SK-N-SH (cell line): ENCODE results near the gene WNT6. TPM values are rescaled to one million over a fixed set of nuclear protein-coding genes. Genes with fewer than 3 reads are reported as not detected.

Experiments
- CTCF ChIA-PET: fragments of 300-600, 350-600 bp; formaldehyde crosslinking; extraction: SDS; loops from one replicate; lab custom pipeline; 2021; lab: Yijun Ruan, JAX
- POLR2A ChIA-PET: fragments of 350-600 bp; sonication (Branson Sonifier 250); formaldehyde crosslinking; extraction: SDS; loops from one replicate; lab custom pipeline; 2020; ENCODE audit warnings: antibody characterized with exemption, inconsistent platforms; lab: Yijun Ruan, JAX
- DNase-seq: peaks from one replicate; pipeline ENCODE4 v3.0.0; 2012
- H2AFZ ChIP-seq: fragments of 200-600 bp; sonication (generic); 2 replicates; pipeline ENCODE4 v1.8.1; 2016; ENCODE audit warnings: antibody characterized with exemption, mild to moderate bottlenecking, low read depth
- H3F3A ChIP-seq: fragments of 200-600 bp; sonication (generic); replicated peaks from 2 replicates; pipeline ENCODE3; 2016; ENCODE audit warnings: antibody characterized with exemption, mild to moderate bottlenecking; ENCODE audit not compliant: insufficient read depth
- H3K27ac ChIP-seq, 2 experiments: fragments of 200-500 bp in 1 of 2; fragments of 200-600 bp in 1 of 2; sonication (Bioruptor generic) in 1 of 2; sonication (generic), shearing (Covaris generic) in 1 of 2; 2 replicates each; pipeline versions ENCODE4 v1.5.1 to v1.6.1; 2014 to 2016; ENCODE audit warnings: low read depth in 2 of 2, inconsistent platforms in 1 of 2, low read length in 1 of 2, mild to moderate bottlenecking in 1 of 2, mixed read lengths in 1 of 2
- H3K27me3 ChIP-seq: fragments of 200-600 bp; sonication (generic), shearing (Covaris generic); 2 replicates; pipeline ENCODE4 v1.6.1; 2016; ENCODE audit warnings: mixed run types; ENCODE audit not compliant: insufficient read depth
- H3K36me3 ChIP-seq, 2 experiments: fragments of 200-500 bp in 1 of 2; fragments of 200-600 bp in 1 of 2; sonication (Bioruptor generic) in 1 of 2; sonication (generic) in 1 of 2; replicated peaks in 1 of 2; 2 replicates each; pipeline versions ENCODE3 to v1.5.1; 2014 to 2016; ENCODE audit warnings: low read length in 1 of 2, mild to moderate bottlenecking in 1 of 2; ENCODE audit not compliant: insufficient read depth in 2 of 2, control insufficient read depth in 1 of 2
- H3K4me1 ChIP-seq, 2 experiments: fragments of 200-500 bp in 1 of 2; fragments of 200-600 bp in 1 of 2; sonication (Bioruptor generic) in 1 of 2; sonication (generic), shearing (Covaris generic) in 1 of 2; 2 replicates each; pipeline versions ENCODE4 v1.5.1 to v1.6.1; 2014 to 2016; ENCODE audit warnings: low read depth in 1 of 2, low read length in 1 of 2, mixed run types in 1 of 2; ENCODE audit not compliant: insufficient read depth in 2 of 2, control insufficient read depth in 1 of 2
- H3K4me2 ChIP-seq: fragments of 200-600 bp; sonication (generic), shearing (Covaris generic); 2 replicates; pipeline ENCODE4 v1.6.1; 2017; ENCODE audit warnings: mixed run types
- H3K4me3 ChIP-seq, 2 experiments: fragments of 200-500 bp in 1 of 2; fragments of 200-600 bp in 1 of 2; sonication (Bioruptor generic) in 1 of 2; sonication (generic), shearing (Covaris generic) in 1 of 2; 2 replicates each; pipeline versions ENCODE4 v1.5.1 to v1.8.1; 2014 to 2016; ENCODE audit warnings: low read depth in 2 of 2, inconsistent platforms in 1 of 2, low read length in 1 of 2, mild to moderate bottlenecking in 1 of 2, mixed read lengths in 1 of 2, moderate library complexity in 1 of 2
- H3K79me2 ChIP-seq: fragments of 200-600 bp; sonication (generic); 2 replicates; pipeline ENCODE4 v1.8.1; 2017; ENCODE audit warnings: mild to moderate bottlenecking; ENCODE audit not compliant: insufficient read depth
- H3K9ac ChIP-seq: fragments of 200-600 bp; sonication (generic); 2 replicates; pipeline ENCODE4 v1.6.1; 2017; ENCODE audit warnings: mixed run types
- H3K9me2 ChIP-seq: fragments of 200-600 bp; sonication (generic); 2 replicates; pipeline ENCODE4 v1.6.1; 2017; ENCODE audit warnings: mixed run types
- H3K9me3 ChIP-seq: fragments of 200-600 bp; sonication (generic); 2 replicates; pipeline ENCODE4 v1.6.1; 2017; ENCODE audit warnings: mixed run types, mild to moderate bottlenecking, moderate library complexity
- H4K20me1 ChIP-seq: fragments of 200-600 bp; sonication (generic); 2 replicates; pipeline ENCODE4 v1.6.1; 2017; ENCODE audit warnings: mild to moderate bottlenecking, mixed run types; ENCODE audit not compliant: insufficient read depth
- CHD2 ChIP-seq: fragments of 150-350 bp; IDR thresholded peaks from 2 replicates; pipeline ENCODE4 v1.6.1; 2018; ENCODE audit warnings: low read length; ENCODE audit not compliant: partially characterized antibody
- CTCF ChIP-seq: fragments of 200-600 bp; sonication (generic); IDR thresholded peaks from 2 replicates; pipeline ENCODE4 v1.6.1; 2017; ENCODE audit warnings: antibody characterized with exemption, mild to moderate bottlenecking, moderate library complexity
- ELF1 ChIP-seq: IDR thresholded peaks from 2 replicates; pipeline ENCODE4 v1.4.0; 2012
- FOSL2 ChIP-seq: IDR thresholded peaks from 2 replicates; pipeline ENCODE4 v1.4.0; 2012; ENCODE audit warnings: low read depth, mild to moderate bottlenecking, moderate library complexity, borderline replicate concordance
- MAX ChIP-seq: IDR thresholded peaks from 2 replicates; pipeline ENCODE4 v1.4.0; 2012; ENCODE audit warnings: low read depth
- MXI1 ChIP-seq: IDR thresholded peaks from 2 replicates; pipeline ENCODE4 v1.6.1; 2012; ENCODE audit warnings: mild to moderate bottlenecking, low read depth, low read length, improper control_type of control experiment
- NFIC ChIP-seq: IDR thresholded peaks from 2 replicates; pipeline ENCODE4 v1.4.0; 2012; ENCODE audit warnings: borderline replicate concordance
- NRF1 ChIP-seq: IDR thresholded peaks from 2 replicates; pipeline ENCODE4 v1.6.1; 2012; ENCODE audit warnings: low read depth, mild to moderate bottlenecking, low read length
- PBX3 ChIP-seq: IDR thresholded peaks from 2 replicates; pipeline ENCODE4; 2012
- REST ChIP-seq: IDR thresholded peaks from 2 replicates; pipeline ENCODE4 v1.6.1; 2012; ENCODE audit warnings: mild to moderate bottlenecking, low read depth, low read length, moderate library complexity
- RFX5 ChIP-seq: IDR thresholded peaks from 2 replicates; pipeline ENCODE4 v1.6.1; 2012; ENCODE audit warnings: mild to moderate bottlenecking, improper control_type of control experiment, low read length
- SIN3A ChIP-seq: IDR thresholded peaks from 2 replicates; pipeline ENCODE4 v1.6.1; 2012; ENCODE audit warnings: low read depth, mild to moderate bottlenecking, low read length, moderate library complexity, borderline replicate concordance
- TAF1 ChIP-seq: IDR thresholded peaks from 2 replicates; pipeline ENCODE4 v1.6.1; 2012; ENCODE audit warnings: low read depth, mild to moderate bottlenecking, low read length, moderate library complexity, borderline replicate concordance
- USF1 ChIP-seq: IDR thresholded peaks from 2 replicates; pipeline ENCODE4 v1.4.0; 2012; ENCODE audit warnings: low read depth, borderline replicate concordance
- WGBS: methylation state at CpG from one replicate; pipeline ENCODE4 v1.1.6; 2017; ENCODE audit warnings: low lambda C conversion rate; 5-methylcytosine and 5-hydroxymethylcytosine counted together
- polyA plus RNA-seq, 3 experiments: library from polyadenylated mRNA; depleted of rRNA; stranded (reverse); fragments of >200 nt; gene quantifications; 2 replicates each; pipeline ENCODE4 v1.2.3, GENCODE V29; 2012

Gene WNT6
- polyA plus RNA-seq, 1 of the 3 experiments (the other 2 are of a cell fraction), result 0.08 TPM

GRCh38 chr2:218833023-218833609 lies 26.5 kb upstream of the WNT6 start (continued):
- no peak for TF ChIP-seq REST

GRCh38 chr2:218834685-218835084 lies 24.9 kb upstream of the WNT6 start:
- H3K27ac ChIP-seq, result no peak overlapping the region
- no peaks in the 10 kb centered on the region for H3K36me3 ChIP-seq
- no peaks in the 10 kb centered on the region for H3K9me2 ChIP-seq
- no peak for DNase-seq
- no peaks in the 10 kb centered on the region for H3K79me2 ChIP-seq
- no peak for TF ChIP-seq SIN3A
- no peak for TF ChIP-seq ELF1
- TF ChIP-seq CTCF, result no peak
- no peak for TF ChIP-seq MAX
- no peak for TF ChIP-seq CHD2
- TF ChIP-seq PBX3, result no peak
- no peak for TF ChIP-seq NRF1
- TF ChIP-seq FOSL2, result no peak
- TF ChIP-seq TAF1, result no peak
- no peak for TF ChIP-seq MXI1
- no peak for TF ChIP-seq USF1
- TF ChIP-seq NFIC, result no peak
- TF ChIP-seq RFX5, result no peak
- WGBS, result 54% methylated on average over 4 of the region's 4 CpGs
- no peaks in the 10 kb centered on the region for H3K9me3 ChIP-seq
- no peaks in the 10 kb centered on the region for H3F3A ChIP-seq
- peaks cover 0 to 5% of the 10 kb centered on the region in 2 experiments; a peak in 2 of 4 replicates for H3K4me1 ChIP-seq
- no peaks in the 10 kb centered on the region; the same call in 1 of the 2 replicates for H3K27me3 ChIP-seq
- no peak overlapping the region for H3K4me2 ChIP-seq
- H2AFZ ChIP-seq, result no peak overlapping the region
- no peaks in the 10 kb centered on the region for H4K20me1 ChIP-seq
- POLR2A ChIA-PET, result no interaction called here
- no peak overlapping the region for H3K4me3 ChIP-seq
- H3K9ac ChIP-seq, result no peak overlapping the region
- CTCF ChIA-PET, result interaction anchor here (0.7 to 2.1 kb wide), 3 partner anchors 13 to 123 kb away, joined by 3 to 12 read pairs (median 3); no protein-coding TSS in a partner anchor
